ENCODE results near the gene DDX42. TPM values are rescaled to one million over a fixed set of nuclear protein-coding genes. Genes with fewer than 3 reads are reported as not detected.

The DDX42 gene
- total and polyA plus RNA-seq, 2 experiments from 2014 or later, result 37.2 to 52.6 TPM

GRCh38 chr17:63754046-63754445, 19.9 kb upstream of the DDX42 start:
- H3K27ac ChIP-seq, result no peak overlapping the region
- H2AFZ ChIP-seq, result no peak overlapping the region
- no peak for DNase-seq
- no peaks in the 10 kb centered on the region for H3K9me2 ChIP-seq (ENCODE audit: insufficient read depth)
- H3K79me2 ChIP-seq (ENCODE audit: insufficient read depth), result peaks cover 32% of the 10 kb centered on the region; the same call in 1 of the 2 replicates
- no peak overlapping the region for H3K4me2 ChIP-seq (ENCODE audit: unreplicated experiment)
- in situ Hi-C loops (cut with MboI), result no loop called here
- H3F3A ChIP-seq (ENCODE audit: insufficient read depth), result no peaks in the 10 kb centered on the region
- no peak overlapping the region for H3K9ac ChIP-seq
- no peak for TF ChIP-seq EZH2phosphoT487 (IDR thresholded peaks at IDR 0.05; ENCODE audit: insufficient read depth, low read depth)
- no peak for TF ChIP-seq EZH2 (IDR thresholded peaks at IDR 0.05; ENCODE audit: insufficient read depth, poor library complexity, severe bottlenecking)
- 96 to 97% methylated on average over 3 of the region's 3 CpGs for WGBS, 2 experiments (ENCODE audit: low coverage in 1 of 2, low lambda C conversion rate in 2 of 2, missing lambda C conversion rate in 2 of 2)
- H3K9me3 ChIP-seq (ENCODE audit: low read depth), result no peaks in the 10 kb centered on the region
- H4K20me1 ChIP-seq (ENCODE audit: insufficient read depth), result no peaks in the 10 kb centered on the region
- H3K4me3 ChIP-seq, result no peak overlapping the region
- no peaks in the 10 kb centered on the region for H3K4me1 ChIP-seq (ENCODE audit: insufficient read depth)
- peaks cover 76% of the 10 kb centered on the region for H3K36me3 ChIP-seq (ENCODE audit: low read depth)
- H3K27me3 ChIP-seq (replicated peaks; ENCODE audit: insufficient read depth), result no peaks in the 10 kb centered on the region

GRCh38 chr17:63758428-63758827, 15.5 kb upstream of the DDX42 start:
- Histone ChIP-seq H3K79me2 (ENCODE audit: insufficient read depth) (peaks cover 59% of the 10 kb centered on the region), H3K9me2 (ENCODE audit: insufficient read depth) (no peaks in the 10 kb centered on the region), H3K27ac (no peak overlapping the region), H3K4me2 (ENCODE audit: unreplicated experiment) (no peak overlapping the region), H3F3A (ENCODE audit: insufficient read depth) (no peaks in the 10 kb centered on the region), H3K4me3 (no peak overlapping the region), H3K4me1 (ENCODE audit: insufficient read depth) (no peaks in the 10 kb centered on the region), H3K27me3 (replicated peaks; ENCODE audit: insufficient read depth) (no peaks in the 10 kb centered on the region), H2AFZ (no peak overlapping the region), H3K36me3 (ENCODE audit: low read depth) (peaks cover 71% of the 10 kb centered on the region), H3K9ac (no peak overlapping the region), H4K20me1 (ENCODE audit: insufficient read depth) (no peaks in the 10 kb centered on the region), H3K9me3 (ENCODE audit: low read depth) (no peaks in the 10 kb centered on the region)
- in situ Hi-C loops (cut with MboI), result no loop called here
- WGBS, 2 experiments (ENCODE audit: low coverage in 1 of 2, low lambda C conversion rate in 2 of 2, missing lambda C conversion rate in 2 of 2), result 81 to 82% methylated on average over 2 of the region's 2 CpGs
- TF ChIP-seq EZH2phosphoT487 (IDR thresholded peaks at IDR 0.05; ENCODE audit: insufficient read depth, low read depth), result no peak
- no peak for TF ChIP-seq EZH2 (IDR thresholded peaks at IDR 0.05; ENCODE audit: insufficient read depth, poor library complexity, severe bottlenecking)
- DNase-seq, result no peak

GRCh38 chr17:63760771-63761539, 13.0 kb upstream of the DDX42 start:
- Histone ChIP-seq H3K27ac (no peak overlapping the region), H3K9me2 (ENCODE audit: insufficient read depth) (no peaks in the 10 kb centered on the region), H3K36me3 (ENCODE audit: low read depth) (peaks cover 58% of the 10 kb centered on the region), H4K20me1 (ENCODE audit: insufficient read depth) (no peaks in the 10 kb centered on the region), H3K27me3 (replicated peaks; ENCODE audit: insufficient read depth) (no peaks in the 10 kb centered on the region), H2AFZ (no peak overlapping the region), H3K79me2 (ENCODE audit: insufficient read depth) (peaks cover 74% of the 10 kb centered on the region), H3K4me1 (ENCODE audit: insufficient read depth) (no peaks in the 10 kb centered on the region), H3K4me3 (no peak overlapping the region), H3F3A (ENCODE audit: insufficient read depth) (no peaks in the 10 kb centered on the region), H3K9me3 (ENCODE audit: low read depth) (no peaks in the 10 kb centered on the region), H3K9ac (no peak overlapping the region), H3K4me2 (ENCODE audit: unreplicated experiment) (no peak overlapping the region)
- no peak for TF ChIP-seq EZH2phosphoT487 (IDR thresholded peaks at IDR 0.05; ENCODE audit: insufficient read depth, low read depth)
- TF ChIP-seq EZH2 (IDR thresholded peaks at IDR 0.05; ENCODE audit: insufficient read depth, poor library complexity, severe bottlenecking), result no peak
- in situ Hi-C loops (cut with MboI), result no loop called here
- WGBS, 2 experiments (ENCODE audit: low coverage in 1 of 2, low lambda C conversion rate in 2 of 2, missing lambda C conversion rate in 2 of 2), result 87 to 88% methylated on average over 10 of the region's 10 CpGs
- DNase-seq, result peak; percentile 10

GRCh38 chr17:63762161-63763078, 11.6 kb upstream of the DDX42 start:
- Histone ChIP-seq H3K9me2 (ENCODE audit: insufficient read depth) (no peaks in the 10 kb centered on the region), H3K36me3 (ENCODE audit: low read depth) (peaks cover 50% of the 10 kb centered on the region), H4K20me1 (ENCODE audit: insufficient read depth) (no peaks in the 10 kb centered on the region), H3K27me3 (replicated peaks; ENCODE audit: insufficient read depth) (no peaks in the 10 kb centered on the region), H3K4me1 (ENCODE audit: insufficient read depth) (no peaks in the 10 kb centered on the region), H3K79me2 (ENCODE audit: insufficient read depth) (peaks cover 78% of the 10 kb centered on the region), H3K9me3 (ENCODE audit: low read depth) (no peaks in the 10 kb centered on the region), H3K4me3 (no peak overlapping the region), H3K27ac (no peak overlapping the region), H3K9ac (no peak overlapping the region), H3F3A (ENCODE audit: insufficient read depth) (no peaks in the 10 kb centered on the region), H2AFZ (no peak overlapping the region), H3K4me2 (ENCODE audit: unreplicated experiment) (no peak overlapping the region)
- no peak for TF ChIP-seq EZH2 (IDR thresholded peaks at IDR 0.05; ENCODE audit: insufficient read depth, poor library complexity, severe bottlenecking)
- no peak for TF ChIP-seq EZH2phosphoT487 (IDR thresholded peaks at IDR 0.05; ENCODE audit: insufficient read depth, low read depth)
- in situ Hi-C loops (cut with MboI), result no loop called here
- DNase-seq, result no peak
- 94 to 96% methylated on average over 5 of the region's 5 CpGs for WGBS, 2 experiments (ENCODE audit: low coverage in 1 of 2, low lambda C conversion rate in 2 of 2, missing lambda C conversion rate in 2 of 2)

Data from GM23248 (cell line).